Panc1 (cell line): ENCODE results near the gene EEF2K. TPM values are rescaled to one million over a fixed set of nuclear protein-coding genes. Genes with fewer than 3 reads are reported as not detected.

Experiments
- ATAC-seq: fragments of 200-7000 bp; cut with Tn5 transposase; 2 replicates; pipeline ENCODE4 v1.9.1; 2020; ENCODE audit warnings: mild to moderate bottlenecking, moderate library complexity
- BruUV-seq: library from RNA; stranded (reverse); fragments of 400-500 nt; replicated peaks from 2 replicates; lab custom pipeline; 2021; lab: Mats Ljungman, UMichigan
- CTCF ChIA-PET: fragments of 300-600 bp; sonication (Branson Sonifier 250); formaldehyde crosslinking; loops from one replicate; lab custom pipeline; 2022; ENCODE audit warnings: antibody characterized with exemption; lab: Charles Lee
- POLR2A ChIA-PET: fragments of 300-600 bp; sonication (Branson Sonifier 250); formaldehyde crosslinking; loops from one replicate; lab custom pipeline; 2022; ENCODE audit warnings: antibody characterized with exemption; lab: Charles Lee
- DNase-seq: peaks from one replicate; pipeline ENCODE4 v3.0.0-alpha.2; 2010; ENCODE audit warnings: low read depth, low spot score
- H3K27ac ChIP-seq: 2 replicates; pipeline ENCODE4 v1.5.1; 2011; ENCODE audit warnings: mild to moderate bottlenecking, low read length, inconsistent platforms
- H3K27me3 ChIP-seq: fragments of 200-500 bp; sonication (Bioruptor generic); 2 replicates; pipeline ENCODE4 v1.6.0; 2014; ENCODE audit warnings: low read length, inconsistent platforms; ENCODE audit not compliant: control insufficient read depth, insufficient read depth
- H3K36me3 ChIP-seq: fragments of 200-500 bp; sonication (Bioruptor generic); 2 replicates; pipeline ENCODE4 v1.5.1; 2014; ENCODE audit warnings: inconsistent platforms, mild to moderate bottlenecking, low read length, moderate library complexity; ENCODE audit not compliant: control insufficient read depth, insufficient read depth
- H3K4me1 ChIP-seq: 2 replicates; pipeline ENCODE4 v1.5.1; 2011; ENCODE audit warnings: inconsistent platforms, mild to moderate bottlenecking, low read length, moderate library complexity; ENCODE audit not compliant: control insufficient read depth, insufficient read depth
- H3K4me3 ChIP-seq, 2 experiments: 2 replicates each; pipeline ENCODE4 v1.5.1; 2011 to 2012; ENCODE audit warnings: low read depth in 2 of 2, low read length in 2 of 2, mild to moderate bottlenecking in 2 of 2, inconsistent platforms in 1 of 2, moderate library complexity in 1 of 2
- H3K9me3 ChIP-seq: fragments of 200-500 bp; sonication (Bioruptor generic); 2 replicates; pipeline ENCODE4 v1.5.1; 2014; ENCODE audit warnings: low read depth, mild to moderate bottlenecking, inconsistent platforms, low read length, moderate library complexity; ENCODE audit not compliant: control insufficient read depth, insufficient read depth
- CTCF ChIP-seq: fragments of 450-650 bp; IDR thresholded peaks from 2 replicates; pipeline ENCODE4 v1.5.1; 2017; ENCODE audit warnings: mild to moderate bottlenecking
- POLR2AphosphoS5 ChIP-seq: IDR thresholded peaks from 2 replicates; pipeline ENCODE4 v1.6.1; 2012; ENCODE audit warnings: mild to moderate bottlenecking, low read depth, low read length, moderate library complexity
- REST ChIP-seq, 2 experiments: IDR thresholded peaks; 2 replicates each; pipeline ENCODE4 v1.6.1; 2011 to 2012; ENCODE audit warnings: low read depth in 2 of 2, control low read depth in 1 of 2, low read length in 1 of 2, mild to moderate bottlenecking in 1 of 2, moderate library complexity in 1 of 2; ENCODE audit not compliant: insufficient read depth in 1 of 2
- SIN3A ChIP-seq: IDR thresholded peaks from 2 replicates; pipeline ENCODE4 v1.6.1; 2012; ENCODE audit warnings: low read depth, mild to moderate bottlenecking, low read length, moderate library complexity, borderline replicate concordance; ENCODE audit not compliant: insufficient read depth
- TCF7L2 ChIP-seq: IDR thresholded peaks from 2 replicates; pipeline ENCODE4 v1.6.1; 2011; ENCODE audit warnings: mild to moderate bottlenecking, low read depth, low read length, inconsistent platforms
- in situ Hi-C: cut with HindIII; loops from 2 replicates; pipeline ENCODE4 v1.10.0; 2016; ENCODE audit warnings: low sequenced_read_pairs, low pct_unique_long_range_greater_than_20kb
- intact Hi-C: fragments of 100-400 bp; cut with micrococcal nuclease; formaldehyde crosslinking; loops from one replicate; pipeline ENCODE4 v1.10.0; 2022; ENCODE audit not compliant: unreplicated experiment
- total RNA-seq: library from RNA; stranded (reverse); gene quantifications from one replicate; pipeline ENCODE4 v1.2.1, GENCODE V29; 2021; ENCODE audit not compliant: unreplicated experiment

The EEF2K gene
- total RNA-seq, 1 experiment from 2014 or later: 15.0 TPM

GRCh38 chr16:22222006-22222405 lies 15.9 kb downstream of the EEF2K start:
- in situ Hi-C loops (no loop called here), intact Hi-C loops (no loop called here)
- ChIA-PET POLR2A (interaction anchor here (0.5 kb wide), 1 partner anchor 13 kb away, joined by 6 read pairs; no protein-coding TSS in a partner anchor), CTCF (interaction anchor here (0.6 kb wide), 1 partner anchor 11 kb away, joined by 4 read pairs; no protein-coding TSS in a partner anchor)
- no peaks in the 10 kb centered on the region for H3K9me3 ChIP-seq
- no peaks in the 10 kb centered on the region for H3K36me3 ChIP-seq
- ATAC-seq (no peak), DNase-seq (no peak)
- TF ChIP-seq REST (IDR thresholded peaks at IDR 0.05; ENCODE audit: insufficient read depth in 1 of 2, low read depth in 2 of 2, low read length in 1 of 2): no peak
- no peak for TF ChIP-seq POLR2AphosphoS5
- no peak for TF ChIP-seq SIN3A
- no peak for TF ChIP-seq TCF7L2
- no peak for TF ChIP-seq CTCF
- BruUV-seq: no TSS peak
- no peaks in the 10 kb centered on the region for H3K4me1 ChIP-seq
- H3K27me3 ChIP-seq: no peaks in the 10 kb centered on the region
- H3K4me3 ChIP-seq: no peak overlapping the region
- H3K27ac ChIP-seq: no peak overlapping the region

- H3K4me1 ChIP-seq: no peaks in the 10 kb centered on the region
- no TSS peak for BruUV-seq
- intact Hi-C loops: no loop called here
- ATAC-seq: no peak
- H3K9me3 ChIP-seq: no peaks in the 10 kb centered on the region
- ChIA-PET POLR2A (no interaction called here), CTCF (interaction anchor here (0.6 kb wide), 1 partner anchor 11 kb away, joined by 7 read pairs; no protein-coding TSS in a partner anchor)
- in situ Hi-C loops: no loop called here
- no peak overlapping the region for H3K4me3 ChIP-seq
- no peak overlapping the region for H3K27ac ChIP-seq
- no peaks in the 10 kb centered on the region for H3K27me3 ChIP-seq
- H3K36me3 ChIP-seq: no peaks in the 10 kb centered on the region
- TF ChIP-seq CTCF (no peak), TCF7L2 (no peak), REST (IDR thresholded peaks at IDR 0.05; ENCODE audit: insufficient read depth in 1 of 2, low read depth in 2 of 2, low read length in 1 of 2) (no peak), SIN3A (no peak)
- no peak for DNase-seq
These were observed 16.9 kb downstream of the EEF2K start for GRCh38 chr16:22222998-22223397.
